Eye (tissue), 1 donor: ENCODE data around the gene EHHADH.
"Not testable (repeated sequence)": the region's sequence is repeated elsewhere in the genome, so short reads cannot be mapped to it uniquely, and the experiment has no call there.

ENCODE experiments used
- DNase-seq: peaks from one replicate; pipeline ENCODE4 v3.0.0-alpha.2; 2015

EHHADH gene

DNA sequence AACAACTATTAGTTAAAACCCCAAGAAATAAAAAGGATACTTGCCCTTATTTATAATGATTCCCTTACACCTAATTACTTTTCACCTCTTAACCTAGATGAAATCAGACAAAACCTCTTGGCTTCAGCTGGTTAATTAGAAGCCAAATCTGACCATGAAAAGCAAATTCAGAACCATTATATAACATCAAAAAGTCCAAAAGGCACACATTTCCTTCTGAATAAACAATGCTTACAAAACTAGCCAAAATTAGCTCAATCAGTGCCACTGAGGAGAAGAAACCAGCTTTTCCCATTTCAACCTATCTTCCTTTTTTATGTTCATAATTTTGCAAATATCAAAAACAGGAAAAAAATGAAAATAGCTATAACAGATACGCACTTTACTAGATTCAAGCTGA is 3.2 kb downstream of the EHHADH start:
- DNase-seq: no peak

DNA sequence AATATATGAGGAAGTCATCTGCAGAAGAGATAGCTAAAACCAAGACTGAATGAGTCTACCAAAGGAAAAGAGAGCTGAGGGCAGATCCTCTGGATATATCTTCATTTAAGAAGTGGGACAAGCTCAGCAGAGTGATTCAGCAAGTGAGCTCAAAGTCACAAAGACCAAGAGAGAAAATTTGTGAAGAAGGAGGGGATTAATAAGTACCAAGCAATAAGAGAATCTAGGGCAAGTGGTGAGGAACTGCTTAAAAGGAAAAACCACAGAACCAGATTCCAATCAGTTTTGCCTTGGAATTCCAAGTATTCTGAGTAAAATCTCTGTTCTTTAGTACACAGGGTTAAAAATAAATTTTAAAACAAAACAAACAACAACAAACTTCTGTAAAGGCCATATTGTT is 3.6 kb downstream of the EHHADH start:
- no peak for DNase-seq

DNA sequence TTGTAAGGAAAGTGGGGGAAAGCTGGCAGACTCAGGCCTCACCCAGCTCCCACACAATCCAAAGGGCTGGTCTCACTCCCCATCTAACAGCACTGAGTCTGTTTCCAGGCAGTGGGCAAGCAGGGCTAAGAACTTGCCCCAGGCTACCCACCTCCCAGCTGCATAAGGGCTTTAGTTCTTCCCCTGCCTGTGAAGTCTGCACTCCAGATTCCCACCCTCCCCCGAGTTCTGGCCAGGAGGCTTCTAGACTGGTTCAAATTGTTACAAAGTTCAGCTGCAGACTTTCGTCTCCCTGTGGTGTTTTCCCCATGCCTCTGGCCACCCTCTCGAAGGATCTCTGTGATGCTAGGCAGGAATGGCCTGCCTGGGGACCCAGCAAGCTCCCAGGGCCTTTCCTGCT is 11.2 kb downstream of the EHHADH start:
- no peak for DNase-seq

DNA sequence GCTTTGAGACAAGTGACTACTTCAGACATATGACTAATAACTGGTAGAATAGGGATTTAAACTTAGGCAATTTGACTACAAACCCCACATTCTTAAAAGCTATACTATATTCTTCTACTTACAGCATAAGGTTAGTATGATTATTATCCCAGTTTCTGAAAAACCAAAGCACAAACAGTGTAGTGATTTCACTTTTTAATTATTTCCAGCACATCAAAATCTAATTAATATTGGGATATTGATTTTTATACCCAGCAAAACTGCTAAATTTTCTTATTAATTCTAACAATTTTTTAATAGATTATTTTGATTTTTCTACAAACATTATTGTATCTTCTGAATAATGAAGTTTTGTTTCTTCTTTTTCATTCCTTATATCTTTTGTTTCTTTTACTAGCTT is 16.9 kb downstream of the EHHADH start:
- no peak for DNase-seq

DNA sequence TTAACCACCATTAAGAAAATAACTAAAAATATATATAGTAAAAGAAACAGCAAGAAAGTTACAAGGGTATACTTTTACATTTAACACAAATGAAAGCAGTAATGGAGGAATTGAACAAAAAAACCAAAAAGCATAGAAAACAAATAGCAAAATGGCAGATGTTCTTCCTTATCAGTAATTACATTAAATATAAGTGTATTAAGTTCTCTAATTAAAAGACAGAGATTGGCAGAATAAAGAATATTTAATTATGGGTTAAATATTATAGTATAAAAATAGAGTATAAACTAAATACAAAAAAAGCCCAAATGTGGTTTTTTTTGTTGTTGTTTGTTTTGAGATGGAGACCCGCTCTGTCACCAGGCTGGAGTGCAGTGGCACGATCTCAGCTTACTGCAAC is 20.5 kb downstream of the EHHADH start:
- DNase-seq: no peak

DNA sequence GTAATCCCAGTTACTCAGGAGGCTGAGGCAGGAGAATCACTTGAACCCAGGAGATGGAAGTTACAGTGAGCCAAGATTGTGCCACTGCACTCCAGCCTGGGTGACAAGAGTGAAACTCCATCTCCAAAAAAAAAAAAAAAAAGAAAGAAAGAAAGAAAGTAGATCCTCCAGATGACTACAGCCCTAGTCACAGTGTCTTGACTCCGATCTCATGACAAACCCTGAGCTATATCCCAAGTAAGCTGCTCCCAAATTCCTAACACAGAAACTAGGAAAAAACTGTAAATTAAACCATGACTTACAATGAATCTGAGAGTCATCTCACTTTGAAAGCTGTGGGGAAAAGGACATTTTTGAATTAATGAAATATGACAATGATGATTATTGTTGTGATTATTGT is 27.3 kb downstream of the EHHADH start:
- not testable (repeated sequence) for DNase-seq

DNA sequence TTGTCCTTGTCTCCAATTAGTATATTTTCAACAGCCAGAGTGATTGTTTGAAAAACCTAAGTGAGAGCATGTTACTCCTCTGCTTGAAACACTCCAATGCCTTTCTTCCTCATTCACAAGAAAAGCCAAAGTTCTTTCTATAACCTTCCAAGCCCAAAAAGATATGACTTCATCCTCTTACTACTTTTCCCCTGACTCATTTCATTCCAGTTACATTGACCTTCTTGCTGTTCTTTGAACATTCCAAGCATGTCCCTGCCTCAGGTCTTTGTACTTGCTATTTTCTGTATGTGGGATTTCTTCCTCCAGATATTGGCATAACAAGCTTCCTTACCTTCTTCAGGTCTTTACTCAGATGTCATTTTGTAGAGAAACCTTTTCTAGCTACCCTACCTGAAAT is 28.3 kb downstream of the EHHADH start:
- no peak for DNase-seq

DNA sequence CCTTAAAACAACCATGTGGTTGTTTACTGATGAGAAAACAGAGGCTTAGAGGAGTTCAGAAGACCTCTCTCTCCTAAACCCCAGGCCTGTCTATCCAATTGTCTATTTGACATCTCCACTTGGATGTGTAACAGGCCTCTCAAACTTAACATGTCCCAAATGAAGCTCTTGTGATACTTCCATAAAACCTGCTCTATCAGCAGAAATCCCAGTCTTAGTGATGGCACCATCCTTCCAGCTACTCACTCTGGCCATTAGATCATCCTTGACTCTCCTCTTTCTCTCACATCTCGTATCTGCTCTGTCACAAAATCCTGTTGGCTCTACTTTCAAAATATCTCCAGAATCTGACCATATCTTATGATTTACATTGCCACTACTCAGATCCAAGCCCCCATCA is 28.8 kb downstream of the EHHADH start:
- no peak for DNase-seq

DNA sequence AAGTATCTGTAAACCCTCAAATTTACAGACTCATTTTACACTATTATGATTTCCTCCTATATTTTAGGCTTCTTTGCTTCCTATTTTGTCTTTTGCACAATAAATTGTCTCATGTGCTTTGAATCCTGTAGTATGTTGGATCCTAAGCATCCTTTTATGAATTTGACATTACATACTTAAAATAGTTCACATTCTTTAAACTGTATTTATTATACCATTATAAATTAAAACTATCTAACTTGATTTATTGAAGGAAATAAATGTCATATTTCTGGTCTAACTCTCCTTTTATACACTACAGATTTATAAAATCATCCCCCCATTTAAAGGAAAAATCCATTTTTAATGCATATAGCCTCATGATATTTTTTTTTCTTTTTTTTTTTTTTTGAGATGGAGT is 32.6 kb downstream of the EHHADH start:
- no peak for DNase-seq

DNA sequence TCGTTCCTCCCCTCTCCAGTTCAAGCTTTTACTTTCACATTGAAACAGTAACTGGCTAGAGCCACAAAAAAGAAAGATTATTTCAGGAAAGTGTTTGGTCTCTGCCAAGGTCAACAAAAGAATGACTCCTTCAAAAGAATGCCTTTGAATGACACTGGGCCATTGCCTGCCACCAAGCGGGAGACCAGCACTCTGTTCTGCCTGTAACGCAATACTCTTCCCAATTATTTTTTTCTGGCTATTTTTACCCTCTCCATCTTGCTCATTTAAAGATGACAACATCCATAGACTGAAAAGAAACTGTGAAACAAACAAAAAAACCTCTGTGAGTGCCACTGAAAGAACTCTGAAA is 37.3 kb downstream of the EHHADH start:
- DNase-seq: no peak

DNA sequence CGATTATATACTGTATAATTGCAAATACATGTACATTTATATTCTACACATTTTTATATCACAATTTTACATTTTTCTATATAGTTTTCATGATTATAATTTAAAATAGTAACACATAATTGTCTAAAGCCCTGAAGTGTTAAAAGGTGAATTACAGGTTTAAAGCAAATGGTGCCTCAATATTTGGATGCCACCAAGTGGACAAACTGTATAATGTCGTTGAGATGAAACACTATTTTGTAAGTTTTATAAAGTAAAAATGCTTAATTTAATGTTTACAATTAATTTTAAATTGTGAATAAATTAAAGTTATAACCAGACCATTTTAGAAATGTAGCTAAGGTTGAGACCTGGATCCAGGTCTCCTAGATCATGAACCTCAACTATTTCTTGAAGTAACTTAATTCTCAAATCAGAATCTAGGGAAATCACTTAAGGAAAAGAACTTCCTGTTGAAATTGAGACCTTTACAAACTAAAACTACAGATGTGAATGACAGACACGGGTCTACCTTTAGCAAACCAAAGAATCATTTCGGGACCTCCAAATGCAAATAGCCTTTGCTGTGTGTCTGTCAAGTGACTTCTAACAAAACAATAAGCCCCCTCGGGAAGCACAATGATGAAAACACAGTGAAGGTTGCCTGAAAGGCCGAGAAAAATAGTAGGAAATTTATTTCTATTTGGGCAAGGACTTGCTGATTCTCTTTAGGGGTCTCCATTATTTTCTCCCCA is 37.8 kb downstream of the EHHADH start:
- no peak for DNase-seq

DNA sequence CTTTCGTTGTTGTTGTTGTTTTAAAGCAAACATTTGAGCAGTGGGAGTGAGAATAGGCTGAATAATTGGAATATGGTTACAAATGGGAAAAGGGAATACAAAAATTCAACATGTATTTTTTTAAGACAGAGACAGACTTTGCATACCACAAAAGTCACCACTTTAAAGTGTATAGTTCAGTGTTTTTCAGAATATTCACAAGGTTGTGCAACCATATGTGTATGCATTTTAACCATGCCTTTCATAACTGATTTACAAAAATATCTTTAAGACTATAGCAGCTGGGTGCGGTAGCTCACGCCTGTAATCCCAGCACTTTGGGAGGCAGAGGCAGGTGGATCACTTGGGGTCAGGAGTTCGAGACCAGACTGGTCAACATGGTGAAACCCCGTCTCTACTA is 41.3 kb downstream of the EHHADH start:
- DNase-seq: no peak

DNA sequence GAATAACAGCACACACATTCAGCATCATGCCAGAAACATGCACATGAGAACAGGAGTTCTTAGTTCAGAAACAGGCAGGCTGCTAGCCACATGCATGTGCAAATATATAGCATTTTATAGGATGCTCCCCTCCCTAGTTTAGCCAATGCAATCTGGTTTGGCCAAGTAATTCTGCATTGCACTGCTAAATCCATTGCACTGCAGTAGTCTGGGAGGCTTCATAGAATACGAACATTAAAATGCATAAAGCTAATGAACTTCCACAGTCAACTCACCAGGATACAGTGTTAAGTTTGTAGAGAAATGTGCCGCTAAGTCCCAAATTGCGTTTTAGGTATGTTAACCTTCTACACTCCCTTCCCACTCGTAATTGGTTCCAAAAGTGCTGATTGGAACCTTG is 41.8 kb downstream of the EHHADH start:
- no peak for DNase-seq

DNA sequence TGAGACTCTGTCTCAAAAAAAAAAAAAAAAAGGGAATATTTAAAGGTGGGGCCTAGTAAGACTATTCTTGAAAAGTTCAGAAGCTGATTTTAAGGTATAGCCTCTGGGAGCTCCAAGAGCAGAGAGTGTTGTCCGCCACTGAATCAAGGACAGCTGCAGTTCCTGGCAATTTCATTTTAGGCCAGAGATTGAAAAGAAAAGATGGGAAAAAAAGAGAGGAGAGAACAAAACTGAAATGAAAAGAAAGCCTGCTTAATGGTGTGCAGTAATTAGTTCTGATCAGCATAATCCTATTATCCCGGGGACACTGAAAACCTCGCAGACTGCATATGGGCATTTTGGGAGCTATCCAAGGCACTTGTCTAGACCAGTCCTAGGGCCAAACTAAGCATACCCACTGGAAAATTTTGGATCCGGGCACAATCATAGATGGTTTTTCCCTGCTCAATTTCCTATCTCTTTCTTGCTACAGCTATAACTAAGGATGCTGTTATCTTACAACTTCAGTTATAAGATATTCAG is 43.2 kb downstream of the EHHADH start:
- DNase-seq: no peak

DNA sequence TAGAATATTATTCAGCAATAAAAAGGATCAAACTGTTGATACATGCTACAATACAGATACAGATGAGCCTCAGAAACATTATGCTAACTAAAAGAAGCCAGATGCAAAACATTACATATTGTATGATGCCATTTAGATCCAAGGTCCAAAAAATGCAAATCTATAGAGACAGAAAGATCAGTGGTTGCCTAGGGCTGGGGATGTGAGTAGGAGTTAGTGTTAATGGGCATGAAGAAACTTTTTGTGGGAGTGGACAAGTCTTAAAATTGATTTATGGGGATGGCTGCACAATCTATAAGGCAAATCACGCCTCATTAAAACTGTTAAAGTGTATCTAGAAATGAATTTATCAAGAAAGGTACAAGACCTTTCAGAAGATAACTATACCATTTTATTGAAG is 45.0 kb downstream of the EHHADH start:
- no peak for DNase-seq

DNA sequence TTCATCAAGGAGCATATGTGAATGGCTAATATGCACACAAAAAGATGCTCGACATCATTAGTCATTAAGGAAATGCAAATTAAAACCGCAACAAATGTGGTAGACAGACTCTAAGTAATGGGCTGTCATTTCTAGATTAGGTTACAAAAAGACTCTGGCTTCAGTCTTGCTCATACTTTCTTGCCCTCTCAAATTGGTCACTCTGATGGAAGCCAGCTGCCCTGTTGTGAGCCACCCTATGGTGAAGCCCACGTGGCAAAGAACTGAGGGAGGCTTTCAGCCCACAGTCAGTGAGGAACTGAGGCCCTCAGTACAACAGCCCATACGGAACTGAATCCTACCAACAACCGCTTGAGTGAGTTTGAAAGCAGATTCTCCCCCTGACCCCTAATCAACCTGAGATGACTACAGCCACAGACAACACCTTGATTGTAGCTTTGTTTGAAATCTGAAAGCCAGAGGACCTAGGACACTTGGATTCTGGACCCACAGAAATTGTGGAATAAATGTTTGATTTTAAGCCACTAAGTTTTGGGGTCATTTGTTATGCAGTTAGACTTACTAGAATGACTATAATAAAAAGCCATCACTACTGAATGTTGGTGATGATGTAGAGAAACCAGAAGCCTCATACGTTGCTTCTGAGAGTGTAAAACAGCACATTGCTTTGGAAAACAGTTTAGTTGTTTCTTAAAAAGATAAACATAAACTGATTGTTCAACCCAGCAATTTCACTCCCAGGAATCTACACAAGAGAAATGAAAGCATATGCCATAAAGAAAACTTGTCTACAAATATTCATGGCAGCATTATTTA is 45.7 kb downstream of the EHHADH start:
- no peak for DNase-seq

DNA sequence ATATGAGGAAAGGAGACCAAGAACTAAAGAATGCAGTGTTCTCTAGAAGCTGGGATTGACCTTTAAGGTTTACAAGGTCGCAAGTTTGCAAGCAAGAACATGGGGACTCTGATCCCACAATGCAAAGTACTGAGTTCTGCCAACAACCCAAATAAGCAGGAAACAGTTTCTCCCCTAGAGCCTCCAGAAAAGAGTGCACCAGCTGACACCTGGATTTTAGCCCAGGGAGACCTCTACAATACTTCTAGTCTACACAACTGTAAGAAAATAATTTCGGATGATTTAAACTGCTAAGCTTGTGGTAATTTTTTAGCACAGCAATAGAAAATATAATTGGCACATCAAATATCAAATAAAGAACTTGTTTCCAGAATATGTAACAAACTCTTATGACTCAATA is 46.4 kb downstream of the EHHADH start:
- no peak for DNase-seq

DNA sequence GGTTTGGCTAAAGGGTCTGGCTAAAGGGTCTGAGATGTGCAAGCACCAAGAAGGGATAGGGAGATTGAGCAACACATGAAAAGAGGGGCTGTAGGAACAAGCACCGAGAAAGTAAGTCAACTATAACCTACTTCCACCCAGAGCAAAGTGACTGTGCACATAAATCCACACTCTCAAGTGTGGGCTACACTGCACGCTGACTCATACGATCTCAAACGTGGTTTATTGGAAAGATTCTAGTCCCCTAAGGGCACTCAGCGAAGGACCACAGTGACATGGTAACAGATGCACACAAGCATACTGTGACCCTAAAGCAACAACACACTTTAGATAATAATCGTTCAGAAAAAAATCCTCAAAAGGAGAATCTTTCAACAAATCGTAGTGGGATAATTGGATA is 48.0 kb downstream of the EHHADH start:
- DNase-seq: no peak

DNA sequence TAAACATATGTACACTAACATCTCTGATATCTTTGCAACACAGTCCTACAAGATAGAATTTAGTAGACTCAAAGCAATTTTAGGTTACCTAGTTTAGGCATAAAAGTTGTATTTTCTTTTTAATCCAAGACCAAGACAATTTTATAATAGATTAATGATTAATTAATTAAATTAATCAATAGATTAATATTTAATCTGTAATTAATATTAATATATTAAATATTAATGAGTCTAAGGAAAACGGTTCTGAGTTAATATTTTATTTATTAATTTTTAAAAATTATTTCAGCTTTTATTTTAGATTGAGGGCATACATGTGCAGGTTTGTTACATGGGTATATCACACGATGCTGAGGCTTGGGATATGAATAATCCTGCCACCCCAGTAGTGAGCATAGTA is 49.0 kb downstream of the EHHADH start:
- no peak for DNase-seq

DNA sequence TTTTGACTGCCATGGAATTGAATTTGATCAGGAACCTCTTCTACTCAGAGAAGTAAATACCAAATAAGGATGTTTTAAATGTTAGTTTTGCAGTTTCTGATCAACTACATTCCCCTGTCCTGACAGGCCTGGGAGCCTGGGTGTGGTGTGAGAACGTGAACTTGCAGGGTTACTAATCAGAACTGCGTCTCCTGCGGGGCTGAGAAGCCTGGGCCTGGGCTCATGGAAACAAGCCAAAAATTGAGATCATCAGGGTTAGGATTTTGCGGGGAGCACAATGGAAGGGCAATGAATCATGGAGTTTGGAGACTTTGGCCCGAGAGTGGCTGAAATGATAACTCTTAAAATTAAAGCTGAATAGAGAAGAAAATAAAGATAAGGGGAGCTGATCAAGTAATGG is 53.2 kb downstream of the EHHADH start:
- DNase-seq: no peak

DNA sequence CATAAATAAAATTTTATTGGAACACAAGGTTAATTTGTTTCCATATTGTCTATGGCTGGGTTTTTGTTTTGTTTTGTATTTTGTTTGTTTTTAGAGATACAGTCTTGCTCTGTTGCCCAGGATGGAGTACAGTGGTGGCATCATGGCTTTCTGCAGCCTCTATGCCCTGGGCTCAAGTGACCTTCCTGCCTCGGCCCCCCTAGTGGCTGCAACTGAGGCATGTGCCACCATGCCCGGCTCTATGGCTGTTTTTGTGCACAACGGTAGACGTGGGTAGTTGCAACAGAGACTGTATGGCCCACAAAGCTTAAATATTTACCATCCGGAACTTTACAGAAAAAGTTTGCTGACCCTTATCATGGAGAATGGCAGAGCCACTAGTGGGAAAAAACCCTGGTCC is 54.2 kb downstream of the EHHADH start:
- no peak for DNase-seq

DNA sequence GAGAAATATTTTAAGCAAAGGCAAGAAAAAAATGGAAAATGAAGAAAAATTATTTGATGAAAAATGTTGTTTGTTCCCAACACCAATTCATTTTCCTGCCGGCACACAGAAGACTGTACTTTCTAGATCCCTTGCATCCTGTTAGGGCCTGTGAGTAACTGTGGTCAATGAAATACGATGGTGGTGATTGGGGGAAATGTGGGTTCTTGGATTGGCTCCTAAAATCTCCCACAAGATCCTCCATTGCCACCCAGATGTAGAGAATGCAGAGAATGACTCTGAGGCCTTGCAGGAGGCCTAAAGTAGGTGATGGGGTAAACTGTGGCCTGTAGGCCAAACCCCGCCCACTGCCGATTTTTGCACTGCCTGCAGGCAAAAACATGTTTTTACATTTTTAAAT is 54.6 kb downstream of the EHHADH start:
- DNase-seq: no peak

DNA sequence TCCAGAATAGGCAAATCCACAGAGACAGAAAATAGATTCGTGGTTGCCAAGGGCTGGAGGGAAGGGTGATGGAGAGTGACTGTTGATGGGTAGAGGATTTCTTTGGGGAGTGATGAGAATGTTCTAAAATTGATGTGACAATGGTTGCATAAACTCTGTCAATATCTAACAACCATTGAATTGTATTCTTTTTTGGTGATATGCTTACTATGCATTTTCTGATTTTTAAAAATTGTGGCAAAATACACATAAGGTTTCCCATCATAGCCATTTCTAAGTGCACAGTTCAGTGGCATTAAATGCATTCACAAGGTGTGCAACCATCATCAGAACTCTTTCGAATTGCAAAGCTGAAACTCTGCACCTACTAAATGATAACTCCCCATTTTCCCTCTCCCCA is 56.8 kb downstream of the EHHADH start:
- no peak for DNase-seq

DNA sequence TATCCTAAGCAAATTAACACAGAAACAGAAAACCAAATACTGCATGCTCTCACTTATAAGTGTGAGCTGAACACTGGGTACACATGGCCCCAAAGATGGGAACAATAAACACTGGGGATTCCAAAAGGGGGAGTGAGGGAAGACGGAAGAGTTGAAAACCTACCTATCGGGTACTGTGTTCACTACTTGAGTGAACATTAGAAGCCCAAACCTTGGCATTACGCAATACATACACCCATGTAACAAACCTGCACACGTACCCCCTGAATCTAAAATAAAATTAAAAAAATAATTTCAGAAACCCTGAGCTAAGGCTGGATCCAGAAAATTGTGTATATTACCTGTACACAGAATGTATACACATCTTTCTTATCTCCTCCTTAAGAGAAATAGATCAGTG is 58.2 kb downstream of the EHHADH start:
- no peak for DNase-seq

DNA sequence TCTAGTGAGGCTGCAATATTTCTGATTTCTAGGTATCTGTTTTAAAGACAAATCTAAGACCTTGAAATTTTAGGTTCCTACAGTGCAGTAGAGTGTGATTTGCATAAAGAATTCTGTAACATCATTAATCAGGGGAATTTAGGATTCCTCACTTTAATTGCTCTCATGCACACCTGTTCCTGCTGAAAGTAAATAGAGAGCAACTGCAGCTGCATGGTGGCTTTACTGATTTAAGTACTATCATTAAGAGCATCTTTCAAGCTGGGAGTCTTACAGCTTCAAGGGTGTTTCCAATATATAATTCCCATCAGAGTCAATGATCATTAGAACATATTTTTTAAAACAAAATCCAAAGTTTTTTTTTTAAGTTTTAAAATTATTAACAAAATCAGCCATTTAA is 65.0 kb downstream of the EHHADH start:
- no peak for DNase-seq
